Kasumi-1 (cell line): Measurements from ENCODE around the gene EMC7.

ENCODE experiments used
- DNase-seq, 2 experiments: peaks; one replicate each; lab custom pipeline; 2025; lab: John Stamatoyannopoulos, UW

Gene EMC7

DNA sequence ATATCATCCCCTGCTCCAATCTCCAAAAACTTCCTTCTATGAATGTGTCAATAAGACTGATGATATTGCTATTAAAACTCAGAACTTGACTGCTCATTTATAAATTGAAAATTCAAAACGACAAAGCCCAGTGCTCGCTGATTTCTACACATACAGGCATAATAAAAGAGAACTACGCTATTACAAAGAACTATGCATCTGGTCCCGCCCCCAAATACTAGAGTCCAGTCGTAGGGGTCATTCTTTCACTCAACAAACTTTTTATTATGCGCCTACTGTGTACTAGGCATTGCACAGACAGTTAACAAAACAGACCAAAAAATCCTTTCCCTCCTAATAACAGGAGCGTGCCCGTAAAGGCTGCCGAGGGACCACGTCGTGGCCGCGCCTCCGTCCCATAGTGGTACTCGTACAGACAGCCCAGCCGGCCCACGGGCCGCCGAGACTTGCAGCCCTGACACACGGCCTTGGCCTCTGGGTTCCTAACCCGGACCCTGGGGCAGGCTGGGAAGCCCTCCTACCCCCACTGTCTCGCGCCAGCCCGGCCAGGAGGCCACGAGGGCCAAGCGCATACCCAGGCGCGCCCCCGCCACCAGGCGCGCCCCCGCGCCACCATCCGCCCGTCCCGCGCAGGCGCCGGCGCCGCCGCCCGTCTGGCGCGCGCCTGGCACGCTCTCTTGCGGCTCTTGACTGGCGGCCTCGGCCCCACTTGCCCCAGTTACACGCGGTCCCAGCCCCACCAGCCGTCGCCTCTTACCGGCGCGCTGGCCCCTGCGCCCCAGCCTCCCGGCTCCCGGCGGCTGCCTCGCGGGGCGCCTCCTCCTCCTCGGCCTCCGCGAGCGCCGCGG lies 63.4 kb downstream of the EMC7 start:
- DNase-seq, result peak; percentile 22 to 35
